Measurements from ENCODE around the gene LRMDA.

The LRMDA gene

GRCh38 chr10:76265441-76266113 is 834.2 kb downstream of the LRMDA start:
- DNase-seq = no peak

GRCh38 chr10:76268530-76268929 is 837.1 kb downstream of the LRMDA start:
- DNase-seq = no peak

GRCh38 chr10:76268954-76269353 is 837.5 kb downstream of the LRMDA start:
- DNase-seq = no peak

- no peak for DNase-seq
Measured at GRCh38 chr10:76270464-76270863, 839.0 kb downstream of the LRMDA start.

GRCh38 chr10:76274933-76275332 is 843.5 kb downstream of the LRMDA start:
- DNase-seq = no peak

GRCh38 chr10:76278811-76279460 is 847.5 kb downstream of the LRMDA start:
- DNase-seq = no peak

- DNase-seq = no peak
Measured at GRCh38 chr10:76281659-76282058, 850.2 kb downstream of the LRMDA start.

GRCh38 chr10:76282061-76283025 is 850.9 kb downstream of the LRMDA start:
- no peak for DNase-seq

- no peak for DNase-seq
Measured at GRCh38 chr10:76284351-76284750, 852.9 kb downstream of the LRMDA start.

- no peak for DNase-seq
Measured at GRCh38 chr10:76285012-76285411, 853.6 kb downstream of the LRMDA start.

GRCh38 chr10:76285515-76285914 is 854.1 kb downstream of the LRMDA start:
- DNase-seq = no peak

- no peak for DNase-seq
Measured at GRCh38 chr10:76286536-76286935, 855.1 kb downstream of the LRMDA start.

- no peak for DNase-seq
Measured at GRCh38 chr10:76287856-76288255, 856.4 kb downstream of the LRMDA start.

GRCh38 chr10:76291175-76291574 is 859.8 kb downstream of the LRMDA start:
- DNase-seq = no peak

- no peak for DNase-seq
Measured at GRCh38 chr10:76291885-76292284, 860.5 kb downstream of the LRMDA start.

- no peak for DNase-seq
Measured at GRCh38 chr10:76296957-76297356, 865.5 kb downstream of the LRMDA start.

- DNase-seq = no peak
Measured at GRCh38 chr10:76297358-76297757, 865.9 kb downstream of the LRMDA start.

GRCh38 chr10:76297780-76298281 is 866.4 kb downstream of the LRMDA start:
- DNase-seq = no peak

- no peak for DNase-seq
Measured at GRCh38 chr10:76298329-76298728, 866.9 kb downstream of the LRMDA start.

GRCh38 chr10:76299501-76299900 is 868.1 kb downstream of the LRMDA start:
- no peak for DNase-seq

GRCh38 chr10:76301211-76301610 is 869.8 kb downstream of the LRMDA start:
- no peak for DNase-seq

- DNase-seq = no peak
Measured at GRCh38 chr10:76301950-76302349, 870.5 kb downstream of the LRMDA start.

GRCh38 chr10:76302481-76302880 is 871.1 kb downstream of the LRMDA start:
- no peak for DNase-seq

Measured in activated CD4-positive, alpha-beta T cell treated with anti-CD3 and anti-CD28 coated beads, Interleukin-2, Interleukin-6, amounts not matched to agents 100 ng/mL and 50 ng/mL, durations not matched to agents 16 hours and 8 hours (primary cell).